NCI-H2227 (cell line): ENCODE measurements around the gene POU2F3.
A peak's percentile ranks its signal among the peaks of the same experiment; 100 is the strongest.

Source experiments
- DNase-seq: peaks from one replicate; lab custom pipeline; 2025; ENCODE audit not compliant: unreplicated experiment; lab: John Stamatoyannopoulos, UW

Gene POU2F3

DNA sequence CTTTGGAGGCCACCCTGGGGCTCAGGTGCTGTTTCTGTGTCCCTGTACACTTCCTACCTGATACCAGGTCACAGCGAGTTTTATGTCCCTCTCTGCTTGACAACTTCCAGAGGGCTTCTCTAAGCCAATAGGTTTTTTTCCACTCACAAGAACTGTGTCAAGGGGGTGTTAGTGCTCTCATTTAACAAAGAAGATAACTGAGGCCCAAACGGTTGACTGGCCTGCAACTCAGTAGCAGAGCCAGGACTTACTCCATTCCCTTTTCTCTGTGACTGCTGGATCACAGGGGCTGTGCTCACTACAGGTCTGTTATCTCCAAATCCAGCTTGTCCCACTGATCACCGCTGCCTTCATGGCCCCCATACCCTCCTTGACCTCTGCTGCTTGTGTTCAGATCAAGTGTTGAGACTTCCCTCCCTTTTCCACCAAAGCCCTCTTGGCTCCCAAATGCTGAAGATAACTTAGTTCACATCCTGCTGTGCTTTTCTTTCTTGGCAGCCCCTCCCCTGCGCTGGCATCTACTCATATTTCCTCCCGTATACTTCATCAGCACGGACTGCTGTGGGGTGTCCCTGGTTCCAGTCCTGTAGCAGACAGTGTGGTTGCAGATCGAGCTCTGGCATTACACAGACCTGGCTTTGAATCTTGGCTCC, 41.3 kb downstream of the POU2F3 start:
- DNase-seq: no peak

DNA sequence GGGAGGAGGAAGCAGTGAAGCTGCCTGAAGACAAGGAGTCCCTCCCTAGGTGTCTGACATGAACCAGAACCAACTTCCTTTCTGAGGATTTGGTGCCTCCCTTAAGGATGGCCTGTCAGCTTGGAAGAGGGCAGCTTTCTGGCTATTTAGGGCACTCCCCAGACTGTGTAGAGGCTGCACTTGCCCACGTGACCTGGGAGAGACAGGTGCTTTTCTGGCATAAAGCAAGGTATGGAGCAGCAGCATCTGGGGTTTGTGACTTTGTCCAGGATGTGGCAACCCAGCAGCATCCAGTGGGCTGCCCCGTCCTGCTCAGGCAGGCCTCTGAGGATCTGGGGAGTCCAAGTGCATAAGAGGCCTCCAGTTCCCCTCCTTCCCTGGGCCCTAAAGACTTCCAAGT, 43.2 kb downstream of the POU2F3 start:
- no peak for DNase-seq

DNA sequence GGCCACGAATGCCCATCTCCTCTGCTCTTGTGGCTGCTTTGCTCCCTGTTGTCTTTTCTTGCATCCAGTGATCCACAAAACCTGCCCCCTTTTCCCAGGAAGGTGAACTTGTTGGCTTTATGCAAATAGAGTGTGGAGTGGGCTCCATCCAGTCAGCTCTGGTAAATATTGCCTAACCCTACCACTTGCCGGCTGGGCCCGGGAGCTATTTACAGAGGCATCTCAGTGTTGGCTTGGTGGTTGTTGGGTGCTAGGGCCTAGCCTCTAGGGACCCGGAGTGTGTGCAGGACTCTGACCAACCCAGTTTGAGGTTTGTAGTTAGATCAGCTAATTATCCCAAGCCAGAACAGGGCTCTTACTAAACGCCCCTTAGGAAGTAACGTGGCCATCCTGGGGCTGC, 44.3 kb downstream of the POU2F3 start:
- DNase-seq: no peak

DNA sequence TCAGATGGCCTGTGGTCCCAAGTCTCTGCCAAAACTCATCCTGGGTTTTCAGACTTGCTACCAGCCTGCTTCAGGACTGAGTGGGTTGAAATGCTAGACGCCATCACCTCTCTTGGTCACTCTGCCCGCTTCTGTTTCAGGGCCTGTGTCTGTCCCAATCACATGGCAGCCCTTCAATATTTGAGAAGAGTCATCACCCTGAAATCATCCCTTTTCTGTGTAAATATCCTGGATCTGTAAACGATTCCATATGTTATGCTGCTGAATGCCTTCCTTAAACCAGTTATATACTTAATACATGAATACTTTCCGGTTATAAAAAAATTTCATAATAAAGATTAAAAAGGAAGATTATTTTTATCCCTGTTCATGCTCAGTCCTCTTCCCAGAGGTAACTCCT, 45.3 kb downstream of the POU2F3 start:
- no peak for DNase-seq

DNA sequence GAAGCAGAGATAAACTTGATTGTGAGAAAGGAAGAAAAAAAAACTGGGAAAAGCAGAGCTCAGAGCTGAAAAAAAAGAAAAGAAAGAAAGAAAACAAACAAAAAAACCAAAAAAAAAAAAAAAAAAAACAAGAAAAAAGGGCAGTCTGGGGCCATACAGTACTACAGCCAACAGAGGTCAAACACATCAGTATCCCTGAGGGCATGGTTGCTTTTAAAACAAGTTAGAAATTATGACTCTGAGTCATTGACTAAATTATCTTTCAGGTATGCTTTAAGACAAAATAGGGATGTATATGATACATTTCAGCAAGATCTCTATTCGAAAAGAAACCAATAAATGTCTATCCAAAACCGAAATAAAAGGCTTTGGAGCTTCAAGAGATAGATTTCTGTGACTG, 48.1 kb downstream of the POU2F3 start:
- no peak for DNase-seq

DNA sequence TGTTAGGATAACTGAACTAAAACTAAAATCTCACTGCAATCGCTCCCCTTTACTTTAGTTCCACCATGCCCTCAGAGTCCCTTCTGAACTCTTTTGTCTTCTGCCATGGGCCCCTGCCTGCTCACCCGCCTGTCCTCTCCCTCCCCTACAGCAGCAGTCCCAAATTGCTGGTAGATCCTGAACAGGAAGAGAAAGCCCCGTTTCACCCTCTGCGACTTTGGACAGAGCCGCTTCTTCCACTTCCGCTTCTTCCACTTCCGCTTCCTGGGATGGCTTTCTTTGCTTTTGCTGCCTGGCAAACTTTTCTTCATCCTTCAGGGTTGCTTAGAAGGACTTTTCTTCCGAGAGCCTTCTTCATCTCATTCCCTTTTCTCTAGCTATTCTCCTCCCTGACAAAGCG, 49.5 kb downstream of the POU2F3 start:
- no peak for DNase-seq

DNA sequence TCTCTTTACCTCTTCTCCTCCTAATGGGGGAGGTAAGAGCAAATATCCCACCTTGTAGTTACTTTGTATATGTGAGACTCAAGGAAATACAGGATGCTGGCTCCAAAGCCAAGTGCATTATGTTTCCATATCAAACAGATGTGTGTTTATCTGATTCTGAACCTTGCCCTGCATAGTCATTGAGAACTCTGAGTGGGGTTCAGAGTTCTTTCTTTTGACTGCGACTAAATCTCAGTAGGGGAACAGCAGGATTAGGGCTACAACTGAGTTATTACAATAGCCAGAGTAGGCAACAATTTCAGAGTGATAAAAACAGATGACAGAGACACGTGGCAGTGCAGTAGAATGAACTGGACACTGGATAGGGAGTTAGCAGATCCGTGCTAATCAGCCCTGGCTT, 51.0 kb downstream of the POU2F3 start:
- DNase-seq: no peak

DNA sequence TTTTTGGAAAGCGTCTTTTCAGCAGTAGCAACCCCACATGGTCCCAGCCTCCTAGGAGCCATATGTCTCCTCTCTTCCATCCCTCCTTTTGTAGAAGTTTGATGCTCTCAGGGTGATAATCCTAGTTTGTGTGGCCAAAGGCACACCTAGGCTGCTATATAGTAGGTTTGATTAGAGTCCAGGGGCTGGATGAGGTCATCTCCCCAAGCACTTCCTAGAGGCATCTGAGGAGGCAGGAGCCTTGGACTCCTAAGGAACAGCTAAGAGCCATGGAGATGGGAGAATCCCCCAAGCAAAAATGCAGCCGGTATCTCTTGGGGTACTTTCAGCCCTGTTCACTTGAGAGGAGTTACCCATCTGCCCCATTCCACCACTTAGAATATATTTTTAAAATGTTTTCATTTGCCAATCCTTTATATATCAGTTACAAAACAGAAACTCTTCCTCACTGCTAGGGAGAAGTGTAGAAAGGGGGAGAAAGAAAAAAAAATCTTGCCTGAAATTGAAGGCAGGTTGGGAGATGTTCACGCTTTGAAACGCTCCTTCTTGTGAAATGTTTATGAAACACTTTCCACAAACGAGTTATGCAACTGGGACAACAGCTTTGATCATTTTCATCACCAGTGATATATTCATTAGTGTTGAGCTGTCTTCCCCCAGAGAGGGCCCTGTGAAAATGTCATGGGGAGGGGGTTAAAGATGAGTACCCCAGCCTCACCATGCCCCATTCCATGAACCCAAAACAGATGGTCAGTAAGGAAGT, 53.3 kb downstream of the POU2F3 start:
- DNase-seq: no peak

DNA sequence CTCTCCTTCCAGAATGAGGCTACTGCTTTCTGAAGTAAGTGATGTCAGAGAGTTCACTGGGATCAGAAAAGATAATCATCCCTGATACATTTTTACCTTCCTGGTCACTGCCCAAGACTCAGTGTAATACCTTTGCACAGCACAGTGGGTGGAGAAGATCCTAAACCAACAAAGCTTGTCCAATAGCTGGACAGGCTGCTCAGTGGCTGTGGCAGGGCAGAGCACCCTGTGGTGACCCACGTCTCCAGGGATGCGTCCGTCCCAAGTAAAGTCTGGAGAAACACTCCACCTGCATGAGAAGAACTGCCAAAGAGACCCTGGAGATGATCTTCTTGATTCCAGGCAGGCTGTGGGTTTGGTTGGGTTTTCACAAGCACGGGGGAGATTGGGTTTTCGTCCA, 54.2 kb downstream of the POU2F3 start:
- no peak for DNase-seq

DNA sequence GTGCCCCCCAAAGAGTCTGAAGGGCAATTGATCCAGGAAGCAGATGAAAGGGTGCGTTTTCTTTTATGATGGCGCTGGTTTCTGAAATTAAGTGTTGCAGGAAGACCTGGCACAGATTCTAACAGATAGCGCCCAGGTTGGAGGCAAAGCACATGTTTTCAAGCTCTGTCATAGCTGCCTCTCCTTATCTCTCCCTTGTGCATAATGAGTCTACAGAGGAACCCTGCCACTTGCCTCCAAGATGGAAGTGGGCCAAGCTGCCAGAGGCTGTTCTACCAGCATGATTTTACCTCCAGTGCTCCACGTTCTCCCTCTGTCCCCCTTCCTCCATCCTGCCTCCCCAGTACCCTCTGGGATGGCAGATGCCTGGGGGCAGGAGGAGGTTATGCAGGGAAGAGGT, 55.2 kb downstream of the POU2F3 start:
- no peak for DNase-seq

DNA sequence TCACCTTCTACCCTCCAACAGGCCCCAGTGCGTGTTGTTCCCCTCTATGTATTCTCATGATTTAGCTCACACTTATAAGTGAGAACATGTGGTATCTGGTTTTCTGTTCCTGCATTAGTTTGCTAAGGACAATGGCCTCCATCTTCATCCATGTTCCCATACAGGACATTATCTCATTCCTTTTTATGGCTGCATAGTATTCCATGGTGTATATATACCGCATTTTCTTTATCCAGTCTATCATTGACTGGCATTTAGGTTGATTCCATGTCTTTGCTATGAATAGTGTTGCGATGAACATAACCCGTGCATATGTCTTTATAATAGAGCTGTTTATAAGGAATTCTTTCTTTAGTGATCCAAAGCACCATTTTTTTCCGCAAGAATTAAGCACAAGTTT, 56.6 kb downstream of the POU2F3 start:
- DNase-seq: no peak

DNA sequence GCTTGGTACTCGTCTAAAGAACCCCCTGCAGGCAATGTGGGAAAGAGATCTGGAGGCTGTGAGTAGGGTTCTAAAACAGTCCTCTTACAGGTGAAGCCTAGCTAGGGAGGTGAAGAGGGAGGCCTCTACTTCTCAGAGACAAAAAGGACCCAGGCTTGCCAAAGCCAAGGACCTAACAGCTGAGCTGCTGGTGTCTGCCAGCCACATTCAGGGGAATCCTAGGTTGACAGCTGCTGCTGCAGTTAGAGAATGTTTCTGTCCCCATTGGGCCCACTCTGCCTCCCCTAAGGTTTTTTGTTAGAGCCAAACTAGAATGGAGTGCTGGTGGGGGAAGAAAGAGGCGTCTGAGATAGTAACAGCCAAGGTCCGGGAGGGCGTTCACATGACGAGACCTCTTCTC, 58.5 kb downstream of the POU2F3 start:
- DNase-seq: no peak

DNA sequence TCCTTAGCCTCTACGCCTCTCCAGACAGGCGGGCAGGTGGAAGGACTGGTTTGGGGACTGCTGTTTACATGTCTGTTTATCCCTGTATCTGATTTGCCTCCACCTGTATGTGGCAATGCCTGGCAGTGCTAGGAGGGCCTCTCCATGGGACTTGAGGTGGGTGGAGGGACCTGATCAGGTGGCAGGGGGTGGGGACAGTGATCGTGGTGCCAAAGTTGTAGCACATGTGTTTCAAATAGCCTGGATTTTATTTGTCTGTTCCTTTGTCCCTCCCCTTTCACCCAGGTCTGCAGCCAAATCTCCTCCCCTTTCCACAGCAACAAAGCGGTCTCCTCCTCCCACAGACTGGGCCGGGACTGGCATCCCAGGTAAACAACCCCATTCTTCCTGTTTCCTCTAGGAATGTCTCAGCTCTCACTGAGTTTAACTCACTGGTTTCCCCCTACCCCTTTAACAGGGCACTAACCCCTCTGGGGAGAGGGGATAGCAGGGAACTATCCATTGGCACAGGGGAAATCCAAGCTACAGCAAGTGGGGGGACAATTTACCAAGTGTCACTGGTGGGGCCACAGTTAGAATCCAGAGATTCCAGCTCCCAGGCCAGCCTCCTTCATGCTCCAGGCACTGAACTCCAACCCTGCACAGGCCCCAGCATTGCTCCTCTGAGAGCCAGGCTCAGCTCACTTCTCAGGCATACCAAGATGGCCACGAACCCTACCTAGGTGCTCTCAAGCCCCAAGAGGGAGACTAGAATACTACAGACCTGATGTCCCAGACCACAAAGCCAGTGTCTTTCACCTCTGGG, 62.3 kb downstream of the POU2F3 start:
- DNase-seq: no peak

DNA sequence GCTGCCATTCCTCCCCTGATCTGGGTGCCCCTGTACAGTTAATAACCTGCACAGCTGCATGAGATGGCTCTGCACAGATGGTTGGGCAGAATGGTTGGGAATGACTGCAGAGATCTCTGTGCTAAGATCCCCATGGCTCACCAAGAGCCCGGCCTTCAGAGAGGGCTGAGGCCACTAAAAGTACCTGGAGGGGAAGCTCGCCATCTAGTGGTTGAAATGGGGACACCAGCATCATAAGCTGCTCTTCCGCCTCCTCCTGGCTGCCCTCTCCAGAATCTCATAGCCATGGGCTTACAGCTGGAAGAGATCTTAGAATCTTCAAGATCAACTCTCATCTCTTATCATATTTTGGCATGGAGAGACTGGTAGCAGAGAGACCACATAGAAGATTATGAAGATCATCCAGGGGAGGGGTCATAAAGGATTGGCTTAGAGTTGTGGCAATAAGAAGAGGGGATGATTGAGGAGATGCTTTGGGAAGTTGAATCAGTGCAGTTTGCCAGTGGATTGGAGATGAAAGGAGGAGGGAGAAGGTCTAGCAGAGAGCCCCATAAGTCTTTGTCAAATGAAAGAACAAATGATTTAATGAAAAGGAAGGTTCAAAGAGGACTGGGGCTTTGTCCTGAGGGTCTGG, 63.2 kb downstream of the POU2F3 start:
- peak; percentile 75 for DNase-seq

DNA sequence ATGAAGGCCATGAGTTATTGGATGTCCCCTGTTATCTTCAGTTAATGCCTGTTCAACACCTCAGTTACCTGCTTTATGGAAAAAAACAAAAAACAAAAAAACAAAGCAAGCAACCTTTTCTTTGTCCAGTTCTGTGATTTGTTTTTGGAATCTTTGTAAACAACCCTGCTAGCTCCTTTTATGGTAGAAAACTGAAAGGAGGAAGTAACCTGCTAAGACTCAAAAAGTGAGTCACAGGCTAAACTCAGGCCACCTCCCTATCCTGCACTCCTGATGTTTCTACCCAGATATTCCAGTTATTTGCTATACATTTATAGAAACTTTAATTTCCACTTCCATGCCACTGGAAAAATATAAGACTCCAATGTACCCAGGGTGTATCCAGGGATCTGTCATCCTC, 64.6 kb downstream of the POU2F3 start:
- DNase-seq: no peak

DNA sequence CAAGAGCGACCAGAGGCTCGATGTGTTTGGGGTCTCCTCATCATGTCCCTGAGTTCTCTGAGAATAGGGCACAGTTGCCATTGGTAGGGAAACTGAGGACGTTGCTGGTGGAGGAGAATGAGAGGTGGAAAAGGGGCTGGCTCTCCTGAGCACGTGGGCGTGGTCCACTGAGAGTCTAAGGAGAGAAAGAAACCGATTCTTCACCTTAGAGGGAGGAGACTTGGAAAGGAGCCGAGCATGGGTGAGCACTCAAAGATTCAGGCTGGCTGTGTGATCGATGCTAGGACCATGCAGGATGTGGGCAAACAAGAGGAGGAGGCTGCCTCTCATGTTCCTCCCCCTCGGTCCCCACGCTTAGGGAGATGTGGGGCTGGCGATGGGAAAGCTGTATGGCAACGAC, 65.3 kb downstream of the POU2F3 start:
- no peak for DNase-seq

DNA sequence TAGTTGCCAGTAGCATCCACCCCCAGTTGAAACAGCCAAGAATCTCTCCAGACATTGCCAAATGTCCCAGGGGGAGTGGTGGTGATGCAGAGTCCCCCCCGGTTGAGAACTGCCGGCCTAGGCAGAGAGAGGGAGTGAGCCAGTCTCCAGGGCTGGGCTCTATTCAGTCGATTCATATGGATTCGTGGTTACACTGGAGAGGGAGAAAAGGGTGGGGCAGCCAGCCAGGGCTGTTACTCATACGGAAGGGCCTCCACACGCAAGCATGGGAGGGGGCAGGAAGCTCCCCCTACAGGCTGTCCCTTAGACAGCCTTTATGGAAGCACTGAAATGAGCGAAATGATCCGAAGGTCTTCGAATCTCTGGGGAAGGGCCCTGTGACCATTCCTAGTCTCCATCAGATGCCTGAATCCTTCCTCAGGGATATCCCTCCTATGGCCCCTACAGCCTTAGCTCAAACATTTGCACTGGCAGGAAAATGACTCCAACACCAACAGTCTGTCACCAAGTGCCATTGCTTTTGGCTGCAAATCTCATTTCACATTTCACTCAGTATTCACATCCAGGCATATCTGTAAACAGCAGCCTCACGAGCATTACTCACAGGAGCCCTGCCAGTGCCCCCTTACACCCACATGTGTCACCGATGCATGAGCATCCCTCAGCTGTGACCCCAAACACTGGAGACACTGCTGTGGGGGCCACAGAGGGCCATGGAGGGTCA, 66.7 kb downstream of the POU2F3 start:
- DNase-seq: no peak

DNA sequence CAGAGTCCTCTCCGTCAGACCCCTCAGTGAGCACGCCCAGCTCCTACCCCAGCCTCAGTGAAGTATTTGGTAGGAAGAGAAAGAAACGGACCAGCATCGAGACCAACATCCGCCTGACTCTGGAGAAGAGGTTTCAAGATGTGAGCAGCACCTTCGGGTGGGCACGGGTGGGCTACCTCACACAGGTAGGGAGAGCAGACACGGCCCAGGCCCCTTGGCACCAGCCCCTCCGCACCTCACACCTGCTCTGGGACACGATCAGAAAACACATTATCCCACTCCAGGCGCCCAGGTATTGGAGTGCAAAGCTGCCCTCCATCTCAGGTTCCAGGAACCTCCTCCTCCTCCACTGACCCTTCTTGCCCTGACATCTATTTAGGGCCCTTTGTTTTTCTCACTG, 67.5 kb downstream of the POU2F3 start:
- no peak for DNase-seq

DNA sequence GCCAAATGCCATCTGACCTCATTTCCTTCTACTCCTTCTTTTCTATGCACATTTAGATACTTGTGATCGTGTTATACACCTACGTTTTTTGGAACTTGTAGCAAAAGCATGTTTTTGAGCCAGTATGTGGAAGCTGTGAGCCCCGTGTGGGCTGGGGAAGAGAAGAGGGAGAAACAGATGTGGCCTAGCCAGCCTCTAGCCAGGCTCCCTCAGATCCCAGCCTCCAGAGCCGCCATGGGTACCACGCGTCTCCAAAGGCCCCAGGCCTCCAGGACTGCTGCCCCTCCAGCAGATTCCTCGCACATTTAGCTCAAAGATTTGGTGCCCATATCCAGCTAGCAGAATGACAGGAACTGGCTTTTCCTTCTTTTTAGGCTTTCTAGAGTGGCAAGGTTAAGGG, 68.1 kb downstream of the POU2F3 start:
- DNase-seq: no peak

DNA sequence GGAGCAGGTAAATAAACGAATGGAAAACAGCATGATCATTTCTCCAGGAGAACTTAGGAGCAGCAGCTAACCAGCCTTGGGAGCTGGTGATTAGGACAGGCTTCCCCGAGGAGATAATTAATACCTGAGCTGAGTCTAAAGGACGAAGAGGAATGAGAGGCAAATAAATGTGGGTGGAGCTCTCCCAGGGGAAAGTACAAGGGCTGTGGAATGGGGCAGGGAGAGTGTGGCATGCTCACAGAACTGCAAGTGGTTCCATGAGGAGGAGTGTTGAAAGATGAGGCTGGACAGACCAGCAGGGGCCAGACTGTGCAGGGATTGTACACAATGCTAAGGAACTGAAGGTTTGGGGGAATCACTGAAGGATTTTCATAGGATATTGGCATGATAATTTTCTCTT, 70.9 kb downstream of the POU2F3 start:
- DNase-seq: peak; percentile 15

DNA sequence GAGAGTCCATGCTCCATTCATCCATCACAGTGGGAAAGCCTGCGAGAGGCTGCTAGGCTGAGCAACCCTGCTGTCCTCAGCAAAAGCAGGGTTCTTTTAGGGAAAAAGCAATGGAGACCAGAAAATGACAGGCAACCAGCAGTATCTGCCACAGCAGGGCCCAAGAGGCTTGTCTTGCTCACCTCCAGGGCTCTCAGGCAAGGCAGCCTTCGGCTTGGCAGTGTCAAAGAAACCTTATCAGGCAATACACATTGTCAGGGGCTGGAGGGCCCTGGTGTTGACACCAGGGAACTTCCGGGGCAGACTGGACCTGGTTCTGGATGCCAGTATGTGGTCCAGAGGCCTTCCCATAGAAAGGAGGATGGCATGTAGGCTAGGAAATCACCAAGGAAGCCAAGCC, 74.9 kb downstream of the POU2F3 start:
- DNase-seq: no peak
